Tibial nerve (tissue), 4 donors: ENCODE results near the gene SDK1. TPM values are rescaled to one million over a fixed set of nuclear protein-coding genes. Genes with fewer than 3 reads are reported as not detected.

Experiments used
- DNase-seq, 2 donors: peaks; one replicate each; pipeline ENCODE4 v3.0.0-alpha.2; 2019; ENCODE audit warnings: low spot score in 2 of 2
- H3K27ac ChIP-seq, 4 donors: fragments of 200-600 bp; sonication (generic) in 3 of 4; one replicate each; pipeline ENCODE4 v1.5.1; 2017 to 2019; ENCODE audit warnings: mild to moderate bottlenecking in 1 of 4
- H3K27me3 ChIP-seq, 2 donors: fragments of 200-600 bp; sonication (generic) in 1 of 2; one replicate each; pipeline versions ENCODE4 v1.5.1 to v1.6.0; 2017 to 2019
- H3K36me3 ChIP-seq, 3 donors: fragments of 200-600 bp; sonication (generic); one replicate each; pipeline ENCODE4 v1.5.1; 2018 to 2019
- H3K4me1 ChIP-seq, 4 donors: fragments of 200-600 bp; sonication (generic) in 3 of 4; one replicate each; pipeline ENCODE4 v1.5.1; 2017 to 2019
- H3K4me3 ChIP-seq, 4 donors: fragments of 200-600 bp; sonication (generic) in 3 of 4; one replicate each; pipeline ENCODE4 v1.5.1; 2017 to 2019; ENCODE audit warnings: mild to moderate bottlenecking in 1 of 4, moderate library complexity in 1 of 4
- H3K9me3 ChIP-seq, 4 donors: fragments of 200-600 bp; sonication (generic) in 3 of 4; one replicate each; pipeline ENCODE4 v1.5.1; 2017 to 2019
- EP300 ChIP-seq, 2 donors: sonication (generic); formaldehyde crosslinking; IDR thresholded peaks; one replicate each; pipeline ENCODE4 v1.6.1; 2017; ENCODE audit warnings: antibody characterized with exemption in 2 of 2, mild to moderate bottlenecking in 1 of 2
- POLR2A ChIP-seq, 2 donors: fragments of 450-650 bp; IDR thresholded peaks; one replicate each; pipeline ENCODE4 v1.6.1; 2017; ENCODE audit warnings: antibody characterized with exemption in 2 of 2, mild to moderate bottlenecking in 2 of 2, moderate library complexity in 2 of 2
- WGBS, 2 donors: methylation state at CpG; one replicate each; pipeline ENCODE4 v1.1.5; 2018; 5-methylcytosine and 5-hydroxymethylcytosine counted together
- total RNA-seq, 4 donors: library from RNA; depleted of rRNA; stranded (reverse); fragments of >200 nt; gene quantifications; one replicate each; pipeline ENCODE4 v1.1.0, GENCODE V29; 2016
- TF ChIP-seq, protein P1 (sequence below), 5 experiments: fragments of 200-600 bp in 3 of 5; fragments of 450-650 bp in 2 of 5; sonication (generic) in 3 of 5; IDR thresholded peaks; one replicate each; pipeline ENCODE4 v1.5.1; 2016 to 2019; ENCODE audit warnings: antibody characterized with exemption in 5 of 5, mild to moderate bottlenecking in 3 of 5, moderate library complexity in 2 of 5

The SDK1 gene
- total RNA-seq, 4 donors from 2014 or later, result 8.2 to 16.2 (median 12.9) TPM

DNA sequence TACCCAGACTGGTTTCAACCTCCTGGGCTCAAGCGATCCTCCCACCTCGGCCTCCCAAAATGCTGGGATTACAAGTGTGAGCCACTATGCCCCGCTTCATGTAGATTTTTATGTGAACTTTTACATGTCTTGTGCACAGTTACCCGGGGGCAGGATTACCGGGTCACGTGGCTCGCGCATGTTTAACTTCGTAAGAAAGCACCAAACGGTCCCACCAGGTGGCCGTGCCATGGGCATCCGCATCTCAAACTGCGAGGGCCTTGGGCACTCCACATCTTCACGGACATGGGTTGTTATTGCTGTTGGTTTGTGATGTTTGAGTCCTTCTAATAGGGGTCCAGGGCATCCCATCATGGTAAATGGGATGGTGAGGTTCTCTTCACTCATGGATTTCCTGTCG is 744.4 kb downstream of the SDK1 start:
- H3K36me3 ChIP-seq, result no peaks in the 10 kb centered on the region
- WGBS, 2 donors, result 95 to 97% methylated on average over 15 of the region's 15 CpGs
- H3K4me1 ChIP-seq, result no peaks in the 10 kb centered on the region
- TF ChIP-seq POLR2A (IDR thresholded peaks at IDR 0.05) (no peak), EP300 (IDR thresholded peaks at IDR 0.05) (no peak)
- TF ChIP-seq, protein P1, sequence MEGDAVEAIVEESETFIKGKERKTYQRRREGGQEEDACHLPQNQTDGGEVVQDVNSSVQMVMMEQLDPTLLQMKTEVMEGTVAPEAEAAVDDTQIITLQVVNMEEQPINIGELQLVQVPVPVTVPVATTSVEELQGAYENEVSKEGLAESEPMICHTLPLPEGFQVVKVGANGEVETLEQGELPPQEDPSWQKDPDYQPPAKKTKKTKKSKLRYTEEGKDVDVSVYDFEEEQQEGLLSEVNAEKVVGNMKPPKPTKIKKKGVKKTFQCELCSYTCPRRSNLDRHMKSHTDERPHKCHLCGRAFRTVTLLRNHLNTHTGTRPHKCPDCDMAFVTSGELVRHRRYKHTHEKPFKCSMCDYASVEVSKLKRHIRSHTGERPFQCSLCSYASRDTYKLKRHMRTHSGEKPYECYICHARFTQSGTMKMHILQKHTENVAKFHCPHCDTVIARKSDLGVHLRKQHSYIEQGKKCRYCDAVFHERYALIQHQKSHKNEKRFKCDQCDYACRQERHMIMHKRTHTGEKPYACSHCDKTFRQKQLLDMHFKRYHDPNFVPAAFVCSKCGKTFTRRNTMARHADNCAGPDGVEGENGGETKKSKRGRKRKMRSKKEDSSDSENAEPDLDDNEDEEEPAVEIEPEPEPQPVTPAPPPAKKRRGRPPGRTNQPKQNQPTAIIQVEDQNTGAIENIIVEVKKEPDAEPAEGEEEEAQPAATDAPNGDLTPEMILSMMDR (IDR thresholded peaks at IDR 0.05), result no peak
- no peaks in the 10 kb centered on the region for H3K9me3 ChIP-seq
- no peak for DNase-seq
- no peak overlapping the region for H3K27ac ChIP-seq
- no peak overlapping the region for H3K4me3 ChIP-seq
- H3K27me3 ChIP-seq, result no peaks in the 10 kb centered on the region

DNA sequence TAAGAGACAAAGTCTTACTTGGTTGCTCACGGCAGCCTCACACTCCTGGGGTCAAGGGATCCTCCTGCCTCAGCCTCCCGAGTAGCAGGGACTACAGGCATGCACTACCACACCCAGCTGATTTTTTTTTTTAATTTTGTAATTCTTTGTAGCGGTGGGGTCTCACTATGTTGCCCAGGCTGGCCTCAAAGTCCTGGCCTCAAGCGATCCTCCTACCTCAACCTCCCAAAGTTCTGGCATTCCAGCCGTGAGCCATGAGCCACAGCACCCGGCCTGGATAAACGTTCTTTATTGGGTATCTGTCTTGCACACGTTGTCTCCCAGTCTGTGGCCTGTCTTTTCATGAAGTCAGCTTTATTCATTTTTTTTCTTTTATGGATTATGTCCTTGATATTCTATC is 744.9 kb downstream of the SDK1 start:
- H3K4me1 ChIP-seq, result no peaks in the 10 kb centered on the region
- no peak overlapping the region for H3K27ac ChIP-seq

DNA sequence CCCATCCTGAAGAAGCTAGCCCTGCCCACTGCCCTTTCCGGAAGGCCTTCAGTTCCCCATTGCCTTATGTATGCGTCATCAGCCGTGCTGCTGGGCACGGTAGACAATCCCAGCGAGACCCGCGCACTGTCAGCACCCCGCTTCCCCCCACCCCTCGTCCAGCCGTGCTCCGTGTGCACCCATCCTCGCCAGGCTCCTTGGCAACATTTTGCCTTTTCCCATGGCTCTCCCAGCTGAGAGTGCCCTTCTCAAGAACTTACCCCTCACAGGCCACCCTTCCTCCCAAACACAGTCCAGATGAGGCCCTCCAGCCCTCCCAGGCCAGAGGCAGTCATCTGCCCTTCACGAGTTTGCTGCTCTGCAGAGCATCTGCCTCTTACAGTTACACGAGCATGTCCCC is 747.3 kb downstream of the SDK1 start:
- Histone ChIP-seq H3K27ac (no peak overlapping the region), H3K27me3 (no peaks in the 10 kb centered on the region), H3K9me3 (no peaks in the 10 kb centered on the region), H3K4me1 (no peaks in the 10 kb centered on the region), H3K4me3 (no peak overlapping the region), H3K36me3 (peaks cover 0 to 9% (median 0%) of the 10 kb centered on the region in 3 donors)
- no peak for DNase-seq
- TF ChIP-seq POLR2A (IDR thresholded peaks at IDR 0.05), result no peak
- TF ChIP-seq, protein P1 (IDR thresholded peaks at IDR 0.05), result no peak
- TF ChIP-seq EP300 (IDR thresholded peaks at IDR 0.05), result no peak
- WGBS, 2 donors, result 83 to 90% methylated on average over 12 to 14 of the region's 14 CpGs

More for the DNA sequence above, 744.9 kb downstream of the SDK1 start:
- H3K36me3 ChIP-seq, result no peaks in the 10 kb centered on the region
- DNase-seq, result no peak
- WGBS, 2 donors, result 90 to 92% methylated on average over 8 of the region's 8 CpGs
- no peaks in the 10 kb centered on the region for H3K9me3 ChIP-seq
- H3K4me3 ChIP-seq, result no peak overlapping the region
- no peak for TF ChIP-seq EP300 (IDR thresholded peaks at IDR 0.05)
- TF ChIP-seq POLR2A (IDR thresholded peaks at IDR 0.05), result no peak
- TF ChIP-seq, protein P1 (IDR thresholded peaks at IDR 0.05), result no peak
- H3K27me3 ChIP-seq, result no peaks in the 10 kb centered on the region

DNA sequence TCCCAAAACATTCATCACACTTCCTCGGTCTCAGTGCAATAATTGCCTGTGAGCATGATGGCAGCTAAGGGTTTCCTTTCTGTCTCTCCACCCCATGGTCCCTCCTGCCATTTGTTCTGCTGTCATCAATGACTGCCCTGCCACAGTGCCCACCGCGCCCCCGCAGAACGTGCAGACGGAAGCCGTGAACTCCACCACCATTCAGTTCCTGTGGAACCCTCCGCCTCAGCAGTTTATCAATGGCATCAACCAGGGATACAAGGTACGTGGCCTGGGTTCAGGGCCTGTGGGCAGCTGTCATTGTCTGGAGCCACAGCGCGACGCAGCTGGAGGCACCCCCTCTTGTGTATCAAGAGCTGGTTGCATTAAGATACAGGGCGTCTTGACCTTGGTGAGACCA is 748.1 kb downstream of the SDK1 start:
- no peak overlapping the region for H3K4me3 ChIP-seq
- no peaks in the 10 kb centered on the region for H3K9me3 ChIP-seq
- H3K4me1 ChIP-seq, result no peaks in the 10 kb centered on the region
- no peak for TF ChIP-seq EP300 (IDR thresholded peaks at IDR 0.05)
- TF ChIP-seq POLR2A (IDR thresholded peaks at IDR 0.05), result no peak
- TF ChIP-seq, protein P1 (IDR thresholded peaks at IDR 0.05), result no peak
- H3K27me3 ChIP-seq, result no peaks in the 10 kb centered on the region
- no peak for DNase-seq
- peaks cover 0 to 9% (median 0%) of the 10 kb centered on the region in 3 donors for H3K36me3 ChIP-seq
- no peak overlapping the region for H3K27ac ChIP-seq
- 93 to 94% methylated on average over 12 to 13 of the region's 13 CpGs for WGBS, 2 donors

DNA sequence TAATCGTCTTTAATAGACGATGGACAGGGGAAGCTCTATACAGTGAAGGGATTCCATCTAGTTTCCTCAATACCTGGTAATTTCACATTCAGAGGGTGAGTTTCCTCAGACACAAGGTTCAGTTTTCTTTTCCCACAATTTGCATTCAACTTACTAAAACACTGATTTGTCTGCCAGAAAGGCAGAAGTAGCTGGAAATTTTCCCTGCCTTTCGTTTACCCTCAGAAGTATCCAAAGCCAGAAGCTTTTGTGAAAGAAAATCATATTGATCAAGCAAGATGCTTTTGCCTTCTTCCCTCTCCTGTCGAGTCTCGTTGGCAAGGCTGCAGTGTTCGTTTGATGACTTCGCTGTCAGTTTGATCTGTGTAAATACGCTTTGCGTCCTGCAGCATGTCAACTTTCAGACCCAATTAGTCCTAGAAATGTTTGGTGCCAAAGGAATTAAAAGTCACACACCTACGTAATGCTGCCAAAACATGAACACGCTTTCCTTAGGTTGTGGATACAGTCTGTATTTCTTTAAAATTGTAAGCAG is 749.1 kb downstream of the SDK1 start:
- WGBS, 2 donors, result 81% methylated on average over 11 of the region's 11 CpGs
- H3K27ac ChIP-seq, result no peak overlapping the region
- no peak for DNase-seq
- no peak for TF ChIP-seq EP300 (IDR thresholded peaks at IDR 0.05)
- TF ChIP-seq, protein P1 (IDR thresholded peaks at IDR 0.05), result no peak
- TF ChIP-seq POLR2A (IDR thresholded peaks at IDR 0.05), result no peak
- H3K27me3 ChIP-seq, result no peaks in the 10 kb centered on the region
- peaks cover 0 to 9% (median 0%) of the 10 kb centered on the region in 3 donors for H3K36me3 ChIP-seq
- H3K4me3 ChIP-seq, result no peak overlapping the region
- H3K9me3 ChIP-seq, result no peaks in the 10 kb centered on the region
- no peaks in the 10 kb centered on the region for H3K4me1 ChIP-seq
